GM21360 (cell line): ENCODE results near the gene LMTK3.
"Not testable (repeated sequence)": the region's sequence is repeated elsewhere in the genome, so short reads cannot be mapped to it uniquely, and the experiment has no call there.

Experiments used
- ATAC-seq: cut with Tn5 transposase; IDR thresholded peaks from one replicate; pipeline ENCODE4 v1.9.1; 2021; ENCODE audit warnings: mild to moderate bottlenecking, moderate library complexity; ENCODE audit not compliant: unreplicated experiment

The LMTK3 gene

GRCh38 chr19:48541813-48542212, 30.2 kb upstream of the LMTK3 start:
- no peak for ATAC-seq

GRCh38 chr19:48540110-48540509, 28.5 kb upstream of the LMTK3 start:
- ATAC-seq, result no peak

GRCh38 chr19:48539503-48540096, 28.0 kb upstream of the LMTK3 start:
- no peak for ATAC-seq

GRCh38 chr19:48538057-48538456, 26.4 kb upstream of the LMTK3 start:
- ATAC-seq, result not testable (repeated sequence)

- ATAC-seq, result no peak
These were observed 25.9 kb upstream of the LMTK3 start for GRCh38 chr19:48537541-48537940.

- ATAC-seq, result no peak
These were observed 22.1 kb upstream of the LMTK3 start for GRCh38 chr19:48533770-48534169.

GRCh38 chr19:48530770-48531169, 19.1 kb upstream of the LMTK3 start:
- ATAC-seq, result no peak

- ATAC-seq, result no peak
These were observed 18.6 kb upstream of the LMTK3 start for GRCh38 chr19:48530066-48530720.

GRCh38 chr19:48529156-48529555, 17.5 kb upstream of the LMTK3 start:
- no peak for ATAC-seq

GRCh38 chr19:48524732-48525131, 13.1 kb upstream of the LMTK3 start:
- no peak for ATAC-seq

- no peak for ATAC-seq
These were observed 12.6 kb upstream of the LMTK3 start for GRCh38 chr19:48524221-48524620.

- ATAC-seq, result no peak
These were observed 8.5 kb upstream of the LMTK3 start for GRCh38 chr19:48520134-48520533.

- not testable (repeated sequence) for ATAC-seq
These were observed 7.8 kb upstream of the LMTK3 start for GRCh38 chr19:48519426-48519825.

GRCh38 chr19:48518207-48518606, 6.6 kb upstream of the LMTK3 start:
- no peak for ATAC-seq

GRCh38 chr19:48516536-48516935, 4.9 kb upstream of the LMTK3 start:
- ATAC-seq, result no peak

GRCh38 chr19:48514123-48514458, 2.5 kb upstream of the LMTK3 start:
- ATAC-seq, result no peak

GRCh38 chr19:48513289-48514122, 1.9 kb upstream of the LMTK3 start:
- no peak for ATAC-seq

- no peak for ATAC-seq
These were observed 1.1 kb upstream of the LMTK3 start for GRCh38 chr19:48512504-48513288.

- ATAC-seq, result no peak
These were observed 309 bp downstream of the LMTK3 start for GRCh38 chr19:48511321-48511731.

- ATAC-seq, result no peak
These were observed 990 bp downstream of the LMTK3 start for GRCh38 chr19:48510421-48511268.
